GM18511 (cell line): ENCODE results near the gene TNFSF8.

ENCODE experiments used
- ATAC-seq: cut with Tn5 transposase; IDR thresholded peaks from one replicate; pipeline ENCODE4 v1.9.1; 2021; ENCODE audit warnings: mild to moderate bottlenecking, moderate library complexity; ENCODE audit not compliant: unreplicated experiment

TNFSF8 gene, protein sequence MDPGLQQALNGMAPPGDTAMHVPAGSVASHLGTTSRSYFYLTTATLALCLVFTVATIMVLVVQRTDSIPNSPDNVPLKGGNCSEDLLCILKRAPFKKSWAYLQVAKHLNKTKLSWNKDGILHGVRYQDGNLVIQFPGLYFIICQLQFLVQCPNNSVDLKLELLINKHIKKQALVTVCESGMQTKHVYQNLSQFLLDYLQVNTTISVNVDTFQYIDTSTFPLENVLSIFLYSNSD

DNA sequence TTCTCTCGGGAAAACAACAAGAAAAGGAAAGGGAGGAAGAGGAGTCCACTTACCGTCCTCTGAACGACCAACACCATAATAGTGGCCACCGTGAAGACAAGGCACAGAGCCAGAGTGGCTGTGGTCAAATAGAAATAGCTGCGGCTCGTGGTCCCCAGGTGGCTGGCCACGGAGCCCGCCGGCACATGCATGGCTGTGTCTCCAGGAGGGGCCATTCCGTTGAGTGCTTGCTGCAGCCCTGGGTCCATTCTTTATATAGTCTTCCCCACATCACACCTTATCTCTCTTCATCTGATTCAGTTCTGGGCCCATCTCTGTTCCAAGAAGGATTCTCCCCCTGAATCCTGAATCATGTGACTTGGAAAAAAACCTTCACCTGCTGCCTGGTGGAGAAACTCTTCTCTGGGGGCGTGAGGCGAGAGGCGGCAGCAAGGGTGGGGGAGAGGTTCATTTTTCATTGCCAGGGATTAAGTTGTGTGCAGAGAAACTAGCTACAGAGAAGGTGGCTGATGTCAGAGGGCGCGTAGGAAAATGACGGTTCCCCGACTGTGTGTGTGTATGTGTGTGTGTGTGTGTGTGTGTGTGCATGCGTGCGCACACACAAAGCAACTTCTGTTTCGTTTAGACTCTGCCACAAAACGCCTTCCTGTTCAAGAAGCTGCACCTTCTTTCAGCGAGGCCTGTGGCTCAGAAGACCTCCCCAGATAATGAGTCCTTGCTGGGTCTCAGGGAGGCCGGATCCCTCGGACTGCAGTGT is at the start of gene TNFSF8:
TNFSF8 (minus strand) TSS at position 536 of the 757 bp plus-strand sequence; CDS start at position 248, 288 bp downstream.
- ATAC-seq = no peak

DNA sequence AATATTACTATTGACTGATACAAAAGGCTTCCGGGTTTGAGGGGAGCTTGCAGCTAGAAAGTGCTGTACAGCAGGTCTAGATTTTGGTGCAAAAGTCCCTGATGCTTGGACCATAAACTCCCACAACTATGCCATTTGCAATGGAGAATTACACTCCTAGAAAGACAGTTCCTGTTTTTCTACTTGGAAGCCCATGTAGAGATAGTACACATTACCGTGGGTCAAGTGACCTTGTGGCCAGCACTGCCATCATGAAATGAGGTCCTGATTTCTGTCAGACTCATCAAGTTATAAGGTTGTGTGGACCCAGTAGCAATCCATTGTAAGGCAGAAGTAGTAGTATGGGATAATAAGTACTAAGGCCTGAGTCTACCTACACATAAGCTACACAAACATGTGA is 42.8 kb upstream of the TNFSF8 start:
- no peak for ATAC-seq

DNA sequence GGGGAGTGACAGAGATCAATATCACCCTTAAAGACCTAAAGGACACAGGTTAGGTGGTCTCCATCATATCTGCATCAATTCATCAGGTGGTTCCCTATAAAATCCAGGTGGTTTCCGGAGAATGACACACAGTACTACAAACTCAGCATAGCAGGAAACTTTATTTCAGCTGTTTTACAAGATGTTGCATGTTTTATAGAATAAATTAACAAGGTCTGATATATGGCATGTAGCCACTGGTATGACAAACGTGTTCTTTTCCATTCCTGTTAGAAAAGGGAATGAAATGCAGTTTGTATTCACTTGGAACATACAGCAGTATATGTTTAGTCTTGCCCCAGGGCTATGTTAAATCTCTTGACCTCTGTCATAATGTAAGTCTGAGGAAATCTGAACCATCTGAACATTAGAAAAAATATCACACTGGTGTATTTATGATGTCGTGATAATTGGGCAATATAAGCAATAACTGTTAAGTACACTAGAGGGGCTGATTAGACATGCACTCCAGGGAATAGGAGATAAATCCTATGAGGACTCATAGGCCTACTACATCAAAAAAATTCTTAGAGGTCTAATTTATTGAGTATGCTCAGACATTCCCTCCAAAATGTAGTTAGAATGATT is 42.2 kb upstream of the TNFSF8 start:
- ATAC-seq = no peak

DNA sequence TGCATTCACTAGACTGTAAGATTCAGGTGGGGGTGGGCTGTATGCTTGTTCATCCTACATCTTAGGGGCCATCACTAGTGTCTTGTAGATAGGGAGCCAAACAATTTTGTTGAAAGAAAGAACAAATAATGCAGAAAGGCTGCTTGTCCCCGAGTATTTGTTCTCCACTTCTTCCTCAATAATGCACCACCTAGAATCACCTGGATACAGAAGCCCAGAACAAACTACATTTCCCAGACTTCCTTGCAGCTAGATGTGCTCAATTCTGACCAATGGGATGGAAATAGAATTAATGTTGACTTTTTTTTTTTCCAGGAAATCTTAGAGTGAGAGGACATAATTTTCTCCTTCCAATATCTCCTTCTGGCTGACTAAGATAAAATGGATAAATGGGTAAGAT is 38.9 kb upstream of the TNFSF8 start:
- no peak for ATAC-seq

DNA sequence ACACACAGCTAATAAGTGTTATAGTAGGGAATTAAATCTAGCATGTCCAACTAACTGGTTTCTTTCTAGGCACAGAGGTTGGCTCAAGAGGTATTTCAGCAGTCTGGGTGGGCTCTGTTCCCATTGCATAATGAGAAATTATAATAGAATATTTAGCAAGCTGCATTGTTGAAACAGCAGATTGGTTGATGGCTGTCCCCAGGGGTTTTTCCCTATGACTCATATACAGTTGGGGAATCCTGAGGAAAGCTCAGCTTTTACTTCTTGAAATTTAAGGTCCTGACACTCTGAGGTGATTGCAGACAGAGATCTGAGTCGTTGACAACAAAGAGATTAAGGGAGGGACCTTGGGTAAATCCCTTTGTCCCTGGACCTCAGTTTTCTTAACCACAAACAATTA is 38.3 kb upstream of the TNFSF8 start:
- no peak for ATAC-seq

DNA sequence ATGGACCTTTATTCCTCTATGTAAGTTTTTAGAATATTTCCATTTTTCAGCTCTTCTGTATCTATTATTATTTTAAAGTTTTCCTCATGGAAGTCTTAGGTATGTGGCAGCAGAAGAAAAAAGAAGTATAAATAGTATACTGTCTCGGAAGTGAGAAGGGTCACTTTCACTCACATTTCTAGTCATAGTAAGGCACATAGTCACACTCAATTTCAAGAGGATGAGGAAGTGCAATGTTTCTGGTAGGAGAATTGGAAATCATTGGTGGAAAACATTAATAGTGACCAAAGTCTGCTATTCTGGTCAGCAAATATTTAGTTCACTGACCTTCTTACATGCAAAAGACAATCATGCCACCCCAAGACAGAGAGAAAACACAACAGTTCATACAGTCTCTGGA is 35.2 kb upstream of the TNFSF8 start:
- no peak for ATAC-seq

DNA sequence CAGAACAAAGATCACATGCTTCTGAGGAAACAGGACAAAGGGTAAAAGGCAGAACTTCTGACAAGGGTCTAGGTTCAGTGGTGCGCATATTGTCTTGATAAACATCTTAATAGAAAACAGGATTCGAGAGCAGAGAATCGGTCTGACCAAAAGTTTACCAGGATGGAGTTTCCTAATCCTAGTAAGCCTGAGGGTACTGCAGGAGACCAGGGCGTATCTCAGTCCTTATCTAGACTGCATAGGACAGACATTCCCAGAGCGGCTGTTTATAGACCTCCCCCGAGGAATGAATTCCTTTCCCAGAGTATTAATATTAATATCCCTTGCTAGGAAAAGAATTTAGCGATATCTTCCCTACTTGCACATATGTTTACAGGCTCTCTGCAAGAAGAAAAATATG is 32.4 kb upstream of the TNFSF8 start:
- no peak for ATAC-seq

DNA sequence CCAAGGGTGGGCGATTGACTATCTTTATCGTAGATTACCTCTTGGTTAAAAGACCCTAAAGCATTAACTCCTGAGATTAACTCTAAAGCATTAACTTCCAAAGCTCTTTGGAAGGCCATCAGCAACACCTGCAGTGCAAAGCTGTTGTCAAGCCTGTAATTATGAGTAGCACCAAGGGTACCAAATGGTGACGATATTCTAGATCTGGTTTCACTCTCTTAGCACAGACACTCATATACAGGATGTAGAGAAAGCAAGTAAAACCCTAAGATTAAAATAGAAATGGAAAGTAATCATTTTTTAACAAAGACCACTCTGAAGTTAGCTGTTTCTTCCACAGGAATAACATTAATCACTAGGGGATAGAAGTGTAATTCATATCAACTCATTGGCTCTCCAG is 29.9 kb upstream of the TNFSF8 start:
- ATAC-seq = no peak

DNA sequence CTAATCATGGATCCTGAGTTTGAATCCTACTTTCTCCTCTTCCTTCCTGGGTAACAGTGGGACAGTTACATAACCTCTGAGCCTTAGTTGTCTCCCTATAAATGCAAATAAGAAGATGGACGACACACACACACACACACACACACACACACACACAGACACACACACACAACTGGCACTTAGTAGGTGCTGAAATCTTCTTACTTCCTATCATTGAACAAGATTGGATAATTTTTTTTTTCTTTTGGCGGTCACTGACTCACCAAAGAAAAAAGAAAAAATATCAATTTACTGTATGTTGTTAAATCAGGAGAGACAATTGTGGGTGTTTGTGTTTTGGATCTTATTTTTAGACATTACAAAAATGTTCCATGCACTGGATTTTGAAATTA is 28.4 kb upstream of the TNFSF8 start:
- ATAC-seq = no peak

DNA sequence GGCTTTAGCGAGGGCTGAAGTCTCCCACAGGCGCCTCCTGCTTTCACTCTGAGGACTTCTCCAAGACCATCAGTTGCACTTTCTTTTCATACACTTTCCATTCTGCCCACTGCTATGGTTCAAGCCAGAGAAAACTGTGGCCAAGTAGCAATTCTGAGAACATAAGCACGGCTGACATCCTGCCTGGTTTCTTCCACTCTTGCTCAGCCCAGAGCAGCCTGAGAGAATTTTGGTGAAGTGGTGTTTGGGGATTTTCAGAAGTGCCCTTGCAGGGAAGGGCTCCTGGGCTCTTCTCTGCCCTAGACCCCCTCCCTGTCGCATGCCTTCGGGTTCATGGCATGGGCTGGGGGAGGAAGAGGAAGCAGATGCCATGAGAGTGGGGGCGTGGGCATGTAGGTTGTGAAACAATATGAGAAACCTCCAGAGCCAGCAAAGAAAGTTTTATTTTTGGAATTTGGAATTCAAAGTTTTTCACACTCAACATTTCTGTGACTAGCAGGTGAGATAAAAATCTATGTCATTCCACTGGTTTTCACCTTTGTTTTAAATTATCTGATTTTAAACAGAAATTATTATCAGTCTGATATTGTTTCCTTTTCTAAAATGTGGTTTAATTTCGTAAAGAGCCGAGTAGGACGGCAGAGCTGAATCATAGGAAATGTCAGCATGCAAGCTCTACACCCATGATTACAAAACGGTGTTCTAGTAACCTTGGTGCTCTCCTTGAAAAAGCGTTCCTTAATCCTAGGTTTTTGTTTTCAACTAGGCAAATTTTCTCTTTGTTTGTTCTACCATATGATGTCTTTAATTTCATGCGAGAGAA is 27.8 kb upstream of the TNFSF8 start:
- ATAC-seq = no peak

DNA sequence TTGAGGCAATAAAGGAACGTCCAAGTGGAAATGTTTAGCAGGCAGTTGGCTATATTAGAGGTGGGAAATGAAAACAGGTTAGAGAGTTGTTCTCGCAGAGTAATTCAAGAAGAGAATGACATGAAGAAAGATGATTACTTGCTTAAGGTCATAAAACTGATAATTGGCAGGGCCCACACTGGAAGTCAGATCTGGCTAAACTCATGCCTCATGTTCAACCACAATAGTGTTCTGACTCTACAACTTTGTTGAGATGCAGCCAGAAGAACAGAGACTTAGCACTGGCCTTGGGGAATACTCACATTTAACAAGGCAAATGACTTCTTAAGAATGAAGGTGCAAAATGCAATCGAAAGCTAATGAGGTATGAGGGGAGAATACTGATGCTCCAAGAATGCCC is 27.2 kb upstream of the TNFSF8 start:
- ATAC-seq = no peak

DNA sequence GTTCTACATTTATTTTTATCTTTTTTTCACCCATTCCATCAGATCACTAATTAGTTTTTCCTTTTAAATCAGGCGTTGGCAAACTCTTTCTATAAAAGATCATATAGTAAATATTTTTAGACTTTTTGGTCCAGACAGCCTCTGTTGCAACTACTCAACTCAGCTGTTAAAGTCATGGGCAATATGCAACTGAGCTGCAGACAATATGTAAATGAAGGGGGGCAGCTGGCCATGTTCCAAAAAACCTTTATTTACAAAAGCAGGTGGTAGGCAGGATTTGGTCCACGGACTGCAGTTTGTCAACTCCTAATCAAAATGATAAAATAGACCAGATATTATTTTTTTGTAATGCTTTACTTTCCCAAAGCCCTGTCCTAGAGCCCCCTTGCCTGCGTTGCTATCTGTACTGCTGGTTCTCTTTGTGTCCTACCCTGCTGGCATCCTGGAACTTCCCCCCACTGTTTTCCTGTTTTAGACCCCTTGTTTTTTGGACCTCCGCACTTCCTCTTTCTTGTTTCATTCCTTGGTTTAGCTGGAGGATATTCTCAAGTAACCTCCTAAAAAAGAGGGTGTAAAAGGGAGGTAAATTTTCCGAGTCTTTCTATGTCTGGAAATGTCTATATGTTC is 24.7 kb upstream of the TNFSF8 start:
- ATAC-seq = no peak

DNA sequence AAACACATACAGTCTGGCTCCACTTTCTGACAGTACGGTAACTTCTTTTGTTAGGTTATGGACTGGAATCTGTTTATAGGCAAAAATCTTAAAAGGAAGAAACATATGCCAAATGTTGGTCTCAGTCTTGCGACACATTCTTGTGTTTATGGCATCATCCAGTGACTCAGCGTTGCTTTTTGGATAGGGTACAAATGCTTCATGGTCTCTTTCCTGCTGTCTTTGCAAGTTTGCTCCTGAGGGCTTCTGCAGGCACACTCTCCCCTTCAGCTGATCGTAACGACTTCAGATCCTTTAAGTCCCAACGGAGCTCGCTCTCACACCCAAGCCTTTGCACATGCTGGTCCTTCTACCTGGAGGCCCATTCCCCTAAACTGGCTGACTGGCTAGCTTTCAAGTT is 23.6 kb upstream of the TNFSF8 start:
- no peak for ATAC-seq

DNA sequence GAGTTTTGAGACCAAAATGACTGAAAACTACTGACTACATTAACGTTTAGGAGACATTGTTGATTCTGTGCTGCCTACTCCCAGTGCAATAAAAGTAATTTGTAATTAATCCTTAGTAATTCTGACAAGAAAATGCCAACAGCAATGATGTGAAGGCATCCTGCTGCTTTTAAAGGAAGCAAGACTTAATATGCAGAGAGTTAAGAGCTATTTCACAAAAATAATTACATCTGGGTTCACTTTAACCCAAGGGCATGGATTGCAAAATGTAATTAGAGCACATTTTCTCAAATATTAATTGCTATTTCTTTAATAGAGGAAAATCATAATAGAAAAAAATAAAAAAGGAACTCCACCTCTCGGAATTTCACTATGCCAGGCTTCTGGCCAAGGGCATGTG is 22.7 kb upstream of the TNFSF8 start:
- no peak for ATAC-seq

DNA sequence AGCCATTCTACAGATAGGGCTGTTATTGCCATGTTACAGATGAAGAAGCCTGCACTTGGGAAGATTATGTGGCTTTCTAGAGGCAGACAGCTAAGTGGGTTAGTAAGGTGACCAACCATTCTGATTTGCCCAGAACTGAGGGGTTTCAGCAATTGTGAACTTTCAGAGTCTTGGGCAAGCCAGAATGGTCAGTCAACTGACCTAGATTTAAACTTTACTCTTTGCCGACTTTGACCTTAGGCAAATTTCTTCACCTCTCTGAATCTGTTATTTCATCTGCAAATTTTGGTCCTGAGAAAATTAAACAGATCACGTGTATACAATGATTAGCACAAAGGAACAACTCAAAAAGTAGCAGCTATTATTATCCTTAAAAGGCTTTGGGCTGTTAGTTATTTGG is 20.4 kb upstream of the TNFSF8 start:
- ATAC-seq = no peak

DNA sequence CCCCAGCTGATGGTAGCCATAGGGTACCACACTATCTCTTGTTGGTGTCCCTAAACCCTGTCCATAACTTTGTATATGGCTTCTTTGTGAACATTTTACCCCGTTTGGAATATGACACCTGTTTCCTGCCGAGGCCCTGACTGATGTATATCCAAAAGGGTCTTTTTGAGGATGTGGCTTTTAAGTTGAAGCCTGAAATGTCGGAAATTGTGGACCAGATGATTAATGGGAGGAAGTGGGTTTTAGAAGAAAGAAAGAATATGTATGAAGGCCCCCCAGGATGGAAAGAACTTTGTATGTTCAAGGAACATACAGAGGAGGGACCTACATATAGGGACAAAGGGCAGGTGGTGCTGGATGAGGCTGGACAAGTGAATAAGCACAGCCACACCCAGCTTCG is 16.7 kb upstream of the TNFSF8 start:
- no peak for ATAC-seq

DNA sequence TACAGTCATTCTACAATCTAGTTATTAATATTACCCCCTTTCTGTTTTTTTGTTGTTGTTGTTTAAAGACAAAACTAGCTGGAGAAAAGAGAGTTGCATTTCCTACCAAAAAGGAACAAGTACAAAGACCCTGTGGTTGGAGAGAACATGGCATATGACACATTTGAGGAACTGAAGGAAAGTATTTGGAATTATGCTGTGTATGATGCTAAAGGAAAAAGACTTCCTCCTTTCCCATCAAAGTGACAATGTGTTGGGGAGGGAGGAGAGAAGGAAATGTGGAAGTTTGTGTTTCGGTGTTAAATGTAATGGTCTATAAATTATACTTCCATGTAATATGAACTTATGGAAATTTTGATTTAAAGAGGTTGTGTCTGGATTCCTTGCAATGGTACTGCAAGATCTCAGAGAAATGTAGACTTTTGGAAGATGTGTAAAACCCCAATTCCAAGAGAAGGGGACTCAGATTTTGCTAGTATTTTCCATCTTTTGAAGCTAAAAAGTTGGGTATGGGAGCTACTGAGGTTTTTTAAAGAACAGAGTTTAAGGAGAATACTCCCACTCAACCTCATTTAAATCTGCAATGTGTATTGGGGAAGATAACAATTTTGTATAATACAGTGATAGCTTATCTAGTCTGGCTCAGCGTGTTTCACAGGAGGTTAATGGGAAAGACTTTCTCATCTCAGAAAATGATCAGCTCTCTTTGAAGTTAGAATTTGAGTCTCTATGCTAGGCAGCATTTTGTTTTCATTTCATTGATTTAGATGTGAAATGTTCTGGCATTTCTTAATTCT is 15.4 kb upstream of the TNFSF8 start:
- no peak for ATAC-seq

DNA sequence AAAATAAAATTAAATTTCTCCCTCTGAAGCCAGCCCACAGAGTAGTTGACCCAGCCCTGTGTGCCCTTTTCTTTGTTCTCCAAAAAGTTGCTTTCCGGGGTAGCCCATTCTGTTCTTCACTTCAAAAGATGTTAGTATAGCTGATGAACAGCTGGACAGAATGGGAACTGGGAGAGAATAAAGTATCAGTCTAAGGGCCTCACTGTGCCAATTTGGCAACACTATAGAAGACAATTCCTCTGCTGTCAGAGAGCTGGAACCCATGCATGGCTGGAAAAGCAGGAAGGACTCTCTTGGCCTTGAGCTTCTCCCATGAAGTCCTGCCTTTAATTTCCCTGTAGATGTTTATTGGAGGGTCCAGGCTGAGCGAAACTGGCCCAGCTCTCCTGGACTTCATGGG is 11.0 kb upstream of the TNFSF8 start:
- ATAC-seq = no peak

DNA sequence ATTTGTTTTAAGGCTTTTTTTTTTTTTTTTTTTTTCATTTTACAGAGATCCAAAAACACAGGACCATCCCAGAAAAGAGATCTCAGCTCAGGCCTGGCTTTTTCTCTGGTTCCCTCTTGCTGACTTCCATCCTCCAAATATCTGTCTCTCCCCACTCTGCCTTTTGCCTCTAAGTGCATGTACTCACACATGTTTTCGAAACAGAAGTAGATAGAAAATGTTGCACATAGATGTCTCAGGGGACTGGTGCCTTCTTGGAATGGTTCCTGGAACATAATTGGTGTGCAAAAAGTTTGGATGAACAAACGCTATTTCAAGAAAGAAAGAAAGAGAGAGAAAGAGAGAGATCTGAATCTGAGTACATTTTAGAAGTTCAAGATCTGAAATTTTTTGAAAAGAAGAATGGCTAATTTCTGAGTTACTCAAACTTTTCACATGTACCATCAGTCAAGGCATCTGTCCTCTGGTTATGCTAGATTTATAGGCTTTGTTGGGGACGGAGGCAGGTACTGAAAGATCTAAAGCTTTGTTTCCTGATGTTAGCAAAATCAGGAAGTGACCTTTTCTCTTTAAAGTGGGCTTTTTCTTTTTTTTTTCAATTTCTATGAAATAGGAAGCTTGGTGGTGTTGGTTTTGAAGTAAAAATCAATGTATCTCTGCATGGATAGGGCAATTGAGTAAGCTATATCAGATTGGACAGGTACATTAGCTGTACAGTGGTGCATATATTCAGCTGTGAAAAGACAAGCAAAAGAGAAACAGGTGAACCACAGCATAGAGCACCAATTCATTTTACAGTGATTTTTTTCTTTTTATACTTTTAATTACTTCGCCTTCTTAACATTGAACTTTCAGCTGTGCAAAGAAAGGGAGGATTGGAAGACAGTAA is 8.5 kb upstream of the TNFSF8 start:
- ATAC-seq = no peak
